Chondrocyte (in vitro differentiated cells): ENCODE measurements around the gene CCZ1. TPM values are rescaled to one million over a fixed set of nuclear protein-coding genes. Genes with fewer than 3 reads are reported as not detected.
A peak's percentile ranks its signal among the peaks of the same experiment; 100 is the strongest.
"Not testable (repeated sequence)": the region's sequence is repeated elsewhere in the genome, so short reads cannot be mapped to it uniquely, and the experiment has no call there.

ENCODE experiments used
- DNase-seq: peaks from one replicate; pipeline ENCODE4 v3.0.0; 2021; ENCODE audit warnings: mixed read lengths, low spot score
- H3K27ac Mint-ChIP-seq: one replicate; pipeline ENCODE4 v1.8.0; 2021; ENCODE audit warnings: mild to moderate bottlenecking, moderate library complexity, mixed read lengths; ENCODE audit not compliant: unreplicated experiment
- H3K27me3 Mint-ChIP-seq: 2 replicates; pipeline ENCODE4 v1.8.0; 2021; ENCODE audit warnings: low read depth, mixed read lengths
- H3K36me3 Mint-ChIP-seq: 2 replicates; pipeline ENCODE4 v1.8.0; 2021; ENCODE audit warnings: low read depth, mixed read lengths
- H3K4me1 Mint-ChIP-seq: 2 replicates; pipeline ENCODE4 v1.8.0; 2021; ENCODE audit warnings: low read depth, mild to moderate bottlenecking, mixed read lengths
- H3K4me3 Mint-ChIP-seq: one replicate; pipeline ENCODE4 v1.8.0; 2021; ENCODE audit warnings: mild to moderate bottlenecking, moderate library complexity, mixed read lengths; ENCODE audit not compliant: unreplicated experiment
- H3K9me3 Mint-ChIP-seq: 2 replicates; pipeline ENCODE4 v1.8.0; 2021; ENCODE audit warnings: low read depth, mixed read lengths
- CTCF ChIP-seq: fragments of 200-600 bp; sonication (generic); IDR thresholded peaks from 2 replicates; pipeline ENCODE4 v1.5.0; 2021; ENCODE audit warnings: antibody characterized with exemption, mild to moderate bottlenecking, moderate library complexity
- long read RNA-seq: library from polyadenylated mRNA; stranded (forward); transcript quantifications from one replicate; pipeline ENCODE4 v2.0.0, GENCODE V29; 2021
- total RNA-seq: library from RNA; stranded (reverse); gene quantifications from 3 replicates; pipeline ENCODE4 v1.2.1, GENCODE V29; 2021

The CCZ1 gene
- total RNA-seq, result 101 to 125 TPM (median 118 TPM) in 3 replicates
- long read RNA-seq, transcript CCZ1-201 (15 exons, 1,802 nt), result major isoform, 103 of 118 reads
- long read RNA-seq, partial matches to known transcripts, result 4 of 118 reads
- long read RNA-seq, other reads (novel, unspliced or antisense), result 11 of 118 reads

- H3K27ac Mint-ChIP-seq, result peak within 1 kb of the TSS; percentile 85
- H3K27me3 Mint-ChIP-seq, H3K9me3 Mint-ChIP-seq, H3K4me1 Mint-ChIP-seq, H3K36me3 Mint-ChIP-seq, DNase-seq: not testable (repeated sequence)
- H3K4me3 Mint-ChIP-seq, result peak within 1 kb of the TSS; percentile 78
- TF ChIP-seq CTCF, result peak; percentile 61
These were observed at the start of gene CCZ1 for GRCh38 chr7:5898480-5899224. TSS of gene CCZ1 (plus strand) at chr7:5898733. CDS start at chr7:5898800, 67 bp downstream.

GRCh38 chr7:5850944-5851343 lies 47.6 kb upstream of the CCZ1 start:
- Mint-ChIP-seq H3K9me3 (no peaks in the 10 kb centered on the region), H3K4me3 (no peak overlapping the region), H3K27ac (no peak overlapping the region), H3K27me3 (no peaks in the 10 kb centered on the region), H3K36me3 (peaks cover 2% of the 10 kb centered on the region), H3K4me1 (no peaks in the 10 kb centered on the region)
- no peak for TF ChIP-seq CTCF
- no peak for DNase-seq

GRCh38 chr7:5854738-5855137 lies 43.8 kb upstream of the CCZ1 start:
- Mint-ChIP-seq H3K4me1 (peaks cover 4% of the 10 kb centered on the region), H3K36me3 (peaks cover 2% of the 10 kb centered on the region)

GRCh38 chr7:5857041-5857575 lies 41.4 kb upstream of the CCZ1 start:
- not testable (repeated sequence) for H3K27me3 Mint-ChIP-seq, H3K27ac Mint-ChIP-seq, H3K4me1 Mint-ChIP-seq, DNase-seq, H3K9me3 Mint-ChIP-seq, H3K36me3 Mint-ChIP-seq, H3K4me3 Mint-ChIP-seq

More at GRCh38 chr7:5854738-5855137, 43.8 kb upstream of the CCZ1 start:
- no peak for TF ChIP-seq CTCF
- Mint-ChIP-seq H3K27ac (no peak overlapping the region), H3K4me3 (no peak overlapping the region), H3K27me3 (no peaks in the 10 kb centered on the region), H3K9me3 (no peaks in the 10 kb centered on the region)
- no peak for DNase-seq

GRCh38 chr7:5858494-5858893 lies 40.0 kb upstream of the CCZ1 start:
- not testable (repeated sequence) for DNase-seq, H3K4me3 Mint-ChIP-seq, H3K27ac Mint-ChIP-seq, H3K36me3 Mint-ChIP-seq, H3K4me1 Mint-ChIP-seq, H3K9me3 Mint-ChIP-seq
- peaks cover 12% of the 10 kb centered on the region for H3K27me3 Mint-ChIP-seq

GRCh38 chr7:5861281-5861680 lies 37.3 kb upstream of the CCZ1 start:
- not testable (repeated sequence) for H3K27ac Mint-ChIP-seq, DNase-seq, H3K4me3 Mint-ChIP-seq, H3K9me3 Mint-ChIP-seq, H3K4me1 Mint-ChIP-seq, H3K36me3 Mint-ChIP-seq
- H3K27me3 Mint-ChIP-seq, result peaks cover 28% of the 10 kb centered on the region

GRCh38 chr7:5862753-5863366 lies 35.7 kb upstream of the CCZ1 start:
- not testable (repeated sequence) for H3K27ac Mint-ChIP-seq, DNase-seq, H3K9me3 Mint-ChIP-seq, H3K4me1 Mint-ChIP-seq, H3K4me3 Mint-ChIP-seq, H3K36me3 Mint-ChIP-seq
- H3K27me3 Mint-ChIP-seq, result peaks cover 31% of the 10 kb centered on the region

GRCh38 chr7:5865279-5865931 lies 33.1 kb upstream of the CCZ1 start:
- not testable (repeated sequence) for DNase-seq, H3K4me3 Mint-ChIP-seq, H3K27ac Mint-ChIP-seq, H3K9me3 Mint-ChIP-seq, H3K4me1 Mint-ChIP-seq, H3K36me3 Mint-ChIP-seq
- peaks cover 31% of the 10 kb centered on the region for H3K27me3 Mint-ChIP-seq
